Raji (cell line): ENCODE data around the gene ARHGAP28.

ENCODE experiments used
- POLR2A ChIP-seq: IDR thresholded peaks from 2 replicates; pipeline ENCODE4 v1.6.1; 2011; ENCODE audit warnings: low read depth, low read length, control low read depth; ENCODE audit not compliant: insufficient read depth

ARHGAP28 gene

DNA sequence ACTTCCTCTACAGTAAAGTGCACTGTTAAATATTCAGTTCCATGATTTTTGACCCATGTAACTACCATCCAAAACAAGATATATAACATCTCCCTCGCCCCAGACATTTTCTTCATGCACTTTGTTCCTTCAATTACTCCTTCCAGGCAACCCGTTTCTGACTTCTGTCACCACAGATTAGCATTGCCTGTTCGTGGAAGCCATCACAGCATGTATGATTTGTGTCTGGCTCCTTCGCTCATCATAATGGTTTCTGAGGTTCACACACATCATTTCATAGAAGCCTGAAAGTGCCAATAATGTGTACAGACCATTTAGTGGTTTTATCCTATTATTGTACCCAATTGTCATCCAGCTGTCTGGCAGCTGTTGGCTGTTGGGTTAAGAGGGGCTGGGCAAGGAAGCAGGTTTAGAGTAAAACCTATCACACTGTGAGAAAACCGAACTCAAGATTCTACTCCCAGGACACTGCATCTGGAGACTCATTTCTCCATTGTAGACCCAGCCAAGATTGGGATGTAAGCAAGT is 16.1 kb downstream of the ARHGAP28 start:
- no peak for TF ChIP-seq POLR2A

DNA sequence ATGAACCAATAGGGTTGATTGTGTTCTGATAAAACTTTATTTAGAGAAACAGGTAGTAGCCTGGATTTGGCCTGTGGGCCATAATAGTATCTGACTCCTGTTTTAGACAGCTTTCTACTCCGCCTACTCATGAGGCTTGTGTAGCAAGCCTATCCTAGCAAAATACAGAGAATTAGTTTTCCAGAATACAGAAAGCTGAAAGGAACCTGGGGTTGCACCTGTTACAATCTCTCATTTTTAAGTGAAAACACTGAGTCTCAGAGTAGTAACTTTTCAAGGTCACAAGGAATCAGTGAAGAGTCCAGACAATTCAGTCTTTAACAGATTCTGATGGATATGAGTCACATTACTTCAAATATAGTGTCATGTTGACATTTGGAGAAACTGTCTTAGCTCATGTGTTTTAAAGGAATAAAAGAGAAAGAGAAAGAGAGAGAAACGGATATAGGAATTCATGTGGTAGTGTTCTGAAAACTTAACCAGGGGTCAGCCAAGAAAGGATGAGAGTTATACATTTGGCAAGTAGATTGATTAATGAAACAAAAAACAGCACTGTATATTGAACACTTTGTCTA is 17.0 kb downstream of the ARHGAP28 start:
- TF ChIP-seq POLR2A: no peak

DNA sequence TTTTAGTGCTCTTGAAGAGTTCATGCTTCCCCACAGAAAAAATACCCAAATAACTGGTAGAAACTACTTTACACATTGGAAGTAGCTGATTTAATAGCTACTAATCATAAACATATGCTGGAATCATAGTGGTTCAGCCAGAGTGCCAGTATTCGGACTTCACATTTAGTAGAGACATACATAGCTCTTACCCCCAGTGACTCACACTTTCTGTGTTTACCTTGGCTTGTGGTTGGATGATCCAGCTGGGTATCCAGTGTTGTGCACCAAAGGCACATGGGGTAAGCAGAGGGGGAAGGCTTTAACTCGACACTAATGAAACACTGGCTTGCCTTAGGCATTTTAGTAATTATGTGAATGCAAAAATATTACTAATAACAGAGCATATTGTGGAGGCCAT is 18.1 kb downstream of the ARHGAP28 start:
- no peak for TF ChIP-seq POLR2A

DNA sequence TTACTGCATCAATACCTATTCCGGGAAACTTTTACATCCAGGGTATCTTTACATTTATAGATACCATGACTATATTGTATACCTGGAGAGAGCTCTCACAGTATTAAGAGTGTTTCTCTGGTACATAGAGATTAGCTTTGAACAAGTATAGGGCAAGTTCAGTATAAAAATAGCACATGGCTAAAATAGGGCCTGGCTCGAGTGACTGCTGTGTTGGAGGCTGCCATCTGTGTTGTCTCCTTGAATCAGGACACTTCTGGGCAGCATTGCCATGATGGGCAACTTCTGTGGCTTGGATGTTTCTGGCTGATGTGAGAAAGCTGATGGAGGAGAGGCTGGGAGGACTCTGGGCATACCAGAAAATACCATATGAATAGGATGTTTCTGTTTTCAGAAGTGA is 18.7 kb downstream of the ARHGAP28 start:
- no peak for TF ChIP-seq POLR2A

DNA sequence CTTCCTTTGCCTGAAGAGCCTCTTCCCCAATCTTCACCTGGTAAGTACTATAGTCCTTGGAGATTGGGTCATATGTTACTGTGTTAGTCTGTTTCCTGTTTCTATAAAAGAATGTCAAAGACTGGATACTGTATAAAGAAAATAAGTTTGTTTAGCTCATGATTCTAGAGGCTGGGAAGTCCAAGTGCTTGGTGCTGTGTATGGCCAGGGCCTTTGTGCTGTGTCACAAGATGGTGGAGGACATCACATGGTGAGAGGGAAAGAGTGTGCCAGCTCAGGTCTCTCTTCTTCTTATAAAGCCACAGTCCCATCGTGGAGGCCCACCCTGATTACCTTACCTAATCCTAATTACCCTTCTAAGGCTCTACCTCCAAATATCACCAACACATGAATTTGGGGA is 20.9 kb downstream of the ARHGAP28 start:
- TF ChIP-seq POLR2A: no peak

DNA sequence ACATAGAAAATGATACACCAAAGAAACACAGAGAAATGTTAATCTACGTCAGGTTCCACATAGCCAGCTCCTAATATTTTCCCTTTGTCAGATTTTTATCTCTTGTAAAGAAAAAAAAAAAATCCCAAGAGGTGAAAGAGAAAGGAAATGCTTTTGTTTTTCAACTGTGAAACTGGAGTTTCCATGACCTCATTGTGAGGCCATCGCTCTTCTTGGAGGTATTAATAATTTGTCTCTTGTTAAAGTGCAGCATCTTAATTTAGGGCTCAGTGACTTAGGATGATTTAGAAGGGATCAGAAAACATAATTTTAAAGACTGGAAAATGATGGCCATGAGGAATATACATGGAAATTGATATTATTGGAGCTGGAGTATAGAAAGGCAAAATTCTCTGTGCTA is 21.7 kb downstream of the ARHGAP28 start:
- no peak for TF ChIP-seq POLR2A

DNA sequence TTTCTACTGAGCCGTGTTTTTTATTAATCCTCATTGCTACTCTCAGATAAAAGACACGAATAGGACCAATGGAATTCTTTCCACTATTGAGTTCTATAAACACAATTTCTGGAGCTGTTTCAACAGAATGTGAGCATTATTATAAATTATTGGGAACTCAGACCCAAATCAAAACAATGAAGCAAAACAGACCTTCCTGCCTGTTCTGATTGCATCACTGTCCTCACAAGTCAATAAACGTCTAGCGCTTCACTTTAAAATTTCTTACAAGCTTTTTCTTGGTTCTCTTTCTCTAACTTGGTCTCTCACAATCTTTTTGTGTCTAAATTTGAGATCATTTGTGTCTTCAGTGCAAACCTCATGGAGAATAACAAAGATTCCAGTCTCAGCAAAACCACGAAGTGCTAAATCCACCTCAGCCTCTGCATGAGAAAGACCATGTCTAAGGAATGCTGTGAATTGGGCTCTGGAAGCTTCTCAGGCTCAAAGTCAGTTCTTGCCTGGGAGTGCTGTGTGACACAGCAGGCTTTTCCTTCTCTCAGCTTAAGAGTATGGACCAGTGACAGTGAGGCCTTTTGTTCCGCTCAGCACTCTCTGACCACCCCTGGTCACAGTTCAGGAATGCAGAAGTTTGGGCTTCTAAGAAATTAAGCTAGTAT is 22.8 kb downstream of the ARHGAP28 start:
- TF ChIP-seq POLR2A: no peak

DNA sequence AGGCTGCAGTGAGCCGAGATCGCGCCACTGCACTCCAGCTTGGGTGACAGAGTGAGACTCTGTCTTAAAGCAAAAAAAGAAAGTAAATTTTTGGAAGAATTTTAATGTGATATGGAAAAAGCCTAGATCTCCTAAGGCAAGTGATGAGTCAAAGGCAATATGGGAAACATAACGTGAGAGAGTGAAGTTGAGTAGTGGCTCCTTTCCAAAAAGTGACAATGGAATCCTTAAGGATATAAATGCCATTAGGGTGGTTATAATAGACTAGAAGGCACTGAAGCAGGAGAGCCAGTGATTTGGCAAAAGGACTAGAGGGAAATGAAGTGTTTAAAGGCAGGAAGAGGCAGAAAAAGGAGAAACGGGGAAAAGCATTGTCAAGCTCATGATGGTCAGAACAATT is 25.6 kb downstream of the ARHGAP28 start:
- TF ChIP-seq POLR2A: no peak

DNA sequence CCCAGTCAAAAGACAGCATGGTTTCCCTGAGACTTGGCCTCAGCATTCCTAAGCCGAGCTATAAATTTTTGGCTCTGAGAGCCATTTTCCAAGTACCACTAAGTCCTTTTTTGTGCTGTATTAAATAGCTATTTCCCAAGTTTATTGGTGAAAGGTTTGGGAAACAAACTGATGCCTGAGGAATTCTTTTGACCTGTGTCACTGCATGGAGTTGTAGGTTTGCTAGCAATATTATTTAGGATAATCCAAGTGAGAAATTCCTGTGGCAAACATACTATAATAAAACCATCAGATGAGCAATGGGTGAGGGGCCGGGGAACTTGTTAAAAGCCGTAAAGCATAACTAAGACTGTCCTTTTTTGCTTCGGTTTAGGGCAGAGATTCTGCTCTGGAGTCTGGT is 28.4 kb downstream of the ARHGAP28 start:
- TF ChIP-seq POLR2A: no peak

DNA sequence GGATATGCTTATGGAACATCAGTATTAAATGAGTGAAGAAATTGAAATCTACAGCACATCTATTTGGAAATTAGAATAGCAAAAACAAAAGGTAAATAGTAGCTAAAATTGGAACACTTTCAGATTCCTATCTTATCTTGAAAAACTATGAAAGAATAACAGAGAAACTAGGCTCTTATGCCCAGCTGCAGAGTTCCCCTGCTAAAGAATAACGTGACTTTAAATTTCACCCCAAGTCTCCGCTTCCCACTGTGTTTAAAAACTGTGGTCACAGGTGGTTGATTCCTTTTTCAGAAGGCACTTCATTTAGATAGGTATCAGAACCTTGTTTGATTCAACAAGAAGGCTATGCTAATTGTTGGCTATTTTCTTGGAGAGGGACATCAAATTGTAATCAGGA is 30.1 kb downstream of the ARHGAP28 start:
- TF ChIP-seq POLR2A: no peak

DNA sequence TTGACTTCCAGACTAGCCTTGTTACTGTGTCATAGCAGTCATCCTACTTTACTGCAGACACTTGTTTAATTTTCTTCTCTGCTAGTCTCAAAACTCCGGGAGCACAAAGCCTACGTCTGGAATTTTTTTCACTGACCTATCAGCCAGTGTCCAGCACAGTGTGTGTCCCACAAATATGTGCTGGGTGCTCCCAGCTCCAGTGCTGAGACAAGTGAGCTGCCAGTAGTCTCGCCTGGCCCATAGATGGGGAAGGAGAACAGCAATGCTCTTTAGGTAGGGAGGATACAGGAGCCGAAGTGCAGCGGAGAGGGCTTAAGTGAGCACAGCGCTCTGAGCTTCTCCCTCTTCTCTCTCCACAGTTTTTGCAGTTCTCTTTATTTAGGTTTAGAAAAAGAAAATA is 34.0 kb downstream of the ARHGAP28 start:
- TF ChIP-seq POLR2A: no peak

DNA sequence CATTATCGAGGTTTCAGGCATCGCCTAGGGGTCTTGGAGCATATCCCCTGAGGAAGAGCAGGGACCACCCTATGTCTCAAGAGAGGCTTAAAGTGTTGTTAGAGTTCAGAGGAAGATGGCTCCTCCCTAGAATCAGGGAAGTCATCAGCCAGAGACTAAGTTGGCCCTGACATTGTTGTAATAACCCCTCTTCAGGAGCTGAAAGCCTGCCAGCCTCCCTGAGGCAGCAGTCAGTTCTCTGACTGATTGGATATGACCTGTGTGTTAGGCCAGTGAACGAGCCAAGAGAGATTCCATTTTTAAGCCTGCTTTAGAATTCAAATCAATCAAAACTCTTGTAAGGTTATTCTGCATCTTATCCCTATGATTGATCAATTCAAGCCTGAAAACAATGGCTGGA is 34.9 kb downstream of the ARHGAP28 start:
- no peak for TF ChIP-seq POLR2A

DNA sequence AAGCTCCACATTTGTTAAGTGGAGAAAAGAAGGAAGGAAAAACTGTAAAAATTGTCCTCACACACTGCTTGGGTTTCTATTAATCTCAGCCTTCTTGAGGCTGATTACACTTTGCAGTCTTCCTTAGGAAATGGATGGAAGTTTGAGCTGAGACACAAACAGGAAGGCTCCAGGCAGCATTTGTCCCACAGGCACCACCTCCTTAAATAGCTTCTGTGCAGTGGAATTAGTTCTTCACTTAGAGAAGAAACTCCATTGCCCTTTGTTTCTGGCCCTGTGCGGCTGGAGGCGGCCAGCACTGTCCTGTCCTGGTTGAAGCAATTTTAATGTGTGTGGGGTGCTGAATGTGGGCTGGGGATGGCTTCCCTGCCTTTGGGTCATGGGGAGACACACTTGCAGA is 44.3 kb downstream of the ARHGAP28 start:
- no peak for TF ChIP-seq POLR2A

DNA sequence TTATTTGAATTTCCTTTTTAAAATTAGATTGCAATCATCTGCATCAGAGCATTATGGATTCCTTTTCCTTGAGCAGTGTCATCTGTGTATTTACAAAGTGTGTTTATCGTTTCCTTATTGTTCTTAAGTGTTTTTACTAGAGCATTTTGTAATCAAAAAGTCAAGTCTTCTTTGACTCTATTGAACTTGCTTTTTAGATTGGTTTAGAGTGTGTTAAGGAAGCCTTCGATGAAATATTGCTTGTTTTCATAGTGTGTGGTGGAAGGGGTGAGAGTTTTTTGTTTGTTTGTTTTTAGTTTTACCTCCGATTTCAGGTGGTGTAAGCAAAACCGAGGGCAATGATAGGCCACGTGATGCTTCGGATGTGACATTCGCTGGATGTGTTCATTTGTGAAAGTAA is 45.7 kb downstream of the ARHGAP28 start:
- TF ChIP-seq POLR2A: no peak

DNA sequence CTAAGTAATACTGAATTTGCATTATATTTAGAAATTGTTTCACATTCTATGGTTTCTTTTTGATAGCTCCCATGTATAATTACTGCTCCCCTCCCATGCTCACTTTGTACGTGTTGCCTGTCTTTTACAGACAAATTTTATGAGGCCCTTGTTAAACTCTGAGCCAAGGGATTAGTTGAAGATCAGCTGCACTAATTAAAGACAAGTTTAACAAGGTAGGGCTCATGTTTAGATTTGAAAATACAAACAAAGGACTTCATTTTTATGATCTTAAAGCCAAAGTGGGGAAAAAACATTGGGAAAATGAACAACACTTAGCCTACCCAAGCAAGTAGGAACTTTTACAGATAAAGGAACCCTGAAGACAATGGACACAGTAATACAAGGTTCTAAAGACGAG is 46.2 kb downstream of the ARHGAP28 start:
- no peak for TF ChIP-seq POLR2A

DNA sequence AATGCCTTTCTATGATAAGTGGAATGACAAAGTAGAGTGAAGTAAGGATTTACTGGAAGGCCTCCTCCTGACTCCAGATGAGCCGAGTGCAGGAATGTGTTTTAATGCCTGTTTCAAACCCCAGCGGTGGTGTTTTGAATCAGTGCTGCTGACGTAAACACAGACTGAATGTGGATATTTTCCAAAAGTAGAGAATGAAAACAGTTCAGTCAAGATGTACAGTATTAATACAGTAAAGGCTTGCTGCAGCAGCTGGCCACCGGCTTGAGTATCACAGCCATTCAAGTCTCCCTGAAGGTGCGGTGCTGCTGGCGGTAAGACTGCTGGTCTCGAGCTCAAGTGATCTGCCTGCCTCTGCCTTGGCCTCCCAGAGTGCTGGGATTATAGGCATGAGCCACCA is 46.7 kb downstream of the ARHGAP28 start:
- no peak for TF ChIP-seq POLR2A

DNA sequence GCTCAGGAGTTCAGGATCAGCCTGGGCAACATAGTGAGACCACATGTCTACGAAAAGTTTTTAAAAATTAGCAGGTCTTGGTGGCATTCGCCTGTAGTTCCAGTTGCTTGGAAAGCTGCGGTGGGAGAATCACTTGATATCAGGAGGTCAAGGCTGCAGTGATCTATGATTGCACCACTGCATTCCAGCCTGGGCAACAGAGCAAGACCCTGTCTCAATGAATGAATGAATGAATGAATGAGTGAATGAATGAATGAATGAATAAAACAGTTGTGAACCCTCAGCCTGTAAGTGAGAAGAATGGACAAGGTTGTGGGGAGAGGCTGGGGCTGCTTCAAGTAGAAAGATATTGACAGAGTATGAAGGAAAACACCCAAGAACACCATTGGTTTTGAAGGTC is 48.0 kb downstream of the ARHGAP28 start:
- TF ChIP-seq POLR2A: no peak
